SKM-1 (cell line): ENCODE measurements around the gene ITGAX.

Experiments
- DNase-seq: peaks from one replicate; lab custom pipeline; 2025; ENCODE audit not compliant: unreplicated experiment; lab: John Stamatoyannopoulos, UW

The ITGAX gene

DNA sequence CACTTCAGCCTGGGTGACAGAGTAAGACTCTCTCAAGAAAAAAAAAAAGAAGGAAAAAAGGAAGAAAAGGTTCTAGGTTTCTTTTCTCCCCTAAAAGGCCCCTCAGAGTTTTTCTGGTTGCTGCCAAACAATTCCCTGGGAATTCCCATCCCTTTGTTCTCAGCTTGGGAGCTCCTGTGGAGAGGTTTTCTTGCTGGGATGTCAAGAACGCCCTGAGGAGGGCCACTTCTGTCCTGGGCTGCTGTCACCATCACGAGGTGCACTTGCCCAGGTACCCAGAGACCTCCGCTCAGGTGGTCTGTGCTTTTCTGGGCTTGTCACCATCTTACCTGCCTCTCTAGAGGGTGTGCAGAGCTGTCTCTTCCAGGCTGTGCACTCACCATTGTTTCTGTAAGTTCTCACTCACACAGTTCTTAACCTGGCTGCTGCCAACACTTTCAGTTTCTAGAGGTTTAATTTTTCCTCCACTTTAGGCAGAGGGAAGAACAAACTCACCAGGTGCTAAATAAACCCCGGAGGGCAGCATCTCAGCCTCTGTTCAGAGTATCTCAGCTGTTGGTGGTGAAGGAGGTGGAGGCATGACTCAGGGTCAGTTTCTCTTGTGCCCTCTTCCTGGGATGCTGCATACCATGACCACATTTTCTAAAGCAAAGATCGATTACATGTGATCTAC, 75.5 kb downstream of the ITGAX start:
- no peak for DNase-seq
